Type B pancreatic cell (in vitro differentiated cells): ENCODE data around the gene MTMR3. TPM values are rescaled to one million over a fixed set of nuclear protein-coding genes. Genes with fewer than 3 reads are reported as not detected.
"Not testable (repeated sequence)": the region's sequence is repeated elsewhere in the genome, so short reads cannot be mapped to it uniquely, and the experiment has no call there.

ENCODE experiments used
- DNase-seq: peaks from one replicate; pipeline ENCODE4 v3.0.0; 2021; ENCODE audit warnings: mixed read lengths; ENCODE audit not compliant: unreplicated experiment; ENCODE audit errors: extremely low spot score
- H3K27ac Mint-ChIP-seq: 2 replicates; pipeline ENCODE4 v1.8.0; 2021; ENCODE audit warnings: mild to moderate bottlenecking, mixed read lengths
- H3K27me3 Mint-ChIP-seq: 2 replicates; pipeline ENCODE4 v1.8.0; 2021; ENCODE audit warnings: mixed read lengths
- H3K36me3 Mint-ChIP-seq: 2 replicates; pipeline ENCODE4 v1.8.0; 2021; ENCODE audit warnings: mixed read lengths
- H3K4me1 Mint-ChIP-seq: one replicate; pipeline ENCODE4 v1.8.0; 2021; ENCODE audit warnings: mixed read lengths; ENCODE audit not compliant: unreplicated experiment
- H3K4me3 Mint-ChIP-seq: 2 replicates; pipeline ENCODE4 v1.8.0; 2021; ENCODE audit warnings: mild to moderate bottlenecking, mixed read lengths
- H3K9me3 Mint-ChIP-seq: 2 replicates; pipeline ENCODE4 v1.8.0; 2021; ENCODE audit warnings: mixed read lengths
- CTCF ChIP-seq: fragments of 200-600 bp; sonication (generic); conservative IDR thresholded peaks from 2 replicates; pipeline ENCODE4 v1.5.0; 2021; ENCODE audit warnings: antibody characterized with exemption, mild to moderate bottlenecking
- total RNA-seq: library from RNA; stranded (reverse); gene quantifications from 2 replicates; pipeline ENCODE4 v1.2.1, GENCODE V29; 2021; ENCODE audit warnings: low replicate concordance

MTMR3 gene
- total RNA-seq, 1 donor from 2014 or later = 54.3 TPM

GRCh38 chr22:30047364-30047738 lies 164.4 kb downstream of the MTMR3 start:
- DNase-seq = peak; percentile 31
- no peak for TF ChIP-seq CTCF
- no peaks in the 10 kb centered on the region for H3K36me3 Mint-ChIP-seq
- H3K9me3 Mint-ChIP-seq = peaks cover 5% of the 10 kb centered on the region
- peak overlapping the region; percentile 36 for H3K27ac Mint-ChIP-seq
- peaks cover 22% of the 10 kb centered on the region for H3K4me1 Mint-ChIP-seq
- no peaks in the 10 kb centered on the region for H3K27me3 Mint-ChIP-seq
- H3K4me3 Mint-ChIP-seq = no peak overlapping the region

DNA sequence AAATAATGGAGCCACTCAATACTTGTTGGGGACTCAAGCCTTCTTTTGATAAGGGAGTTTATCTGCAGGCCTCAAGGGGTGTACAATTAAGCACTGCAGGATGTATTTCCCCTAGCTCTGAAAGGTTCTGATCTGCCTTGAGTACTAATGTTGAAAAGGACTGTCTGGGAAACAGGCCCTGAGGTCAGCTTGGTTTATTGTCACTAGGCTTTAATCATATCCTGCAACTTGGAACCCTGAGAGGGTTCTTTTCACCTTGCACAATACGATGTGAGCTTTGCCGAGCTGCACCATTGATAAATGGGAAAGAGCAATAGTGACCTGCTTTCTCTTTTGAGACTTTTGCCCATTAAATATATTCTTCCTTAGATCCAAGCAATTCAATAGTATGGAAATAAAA lies 165.7 kb downstream of the MTMR3 start:
- H3K4me3 Mint-ChIP-seq = no peak overlapping the region
- no peak for TF ChIP-seq CTCF
- no peaks in the 10 kb centered on the region for H3K27me3 Mint-ChIP-seq
- no peak for DNase-seq
- H3K36me3 Mint-ChIP-seq = no peaks in the 10 kb centered on the region
- peaks cover 15% of the 10 kb centered on the region for H3K4me1 Mint-ChIP-seq
- H3K27ac Mint-ChIP-seq = no peak overlapping the region
- peaks cover 5% of the 10 kb centered on the region for H3K9me3 Mint-ChIP-seq

DNA sequence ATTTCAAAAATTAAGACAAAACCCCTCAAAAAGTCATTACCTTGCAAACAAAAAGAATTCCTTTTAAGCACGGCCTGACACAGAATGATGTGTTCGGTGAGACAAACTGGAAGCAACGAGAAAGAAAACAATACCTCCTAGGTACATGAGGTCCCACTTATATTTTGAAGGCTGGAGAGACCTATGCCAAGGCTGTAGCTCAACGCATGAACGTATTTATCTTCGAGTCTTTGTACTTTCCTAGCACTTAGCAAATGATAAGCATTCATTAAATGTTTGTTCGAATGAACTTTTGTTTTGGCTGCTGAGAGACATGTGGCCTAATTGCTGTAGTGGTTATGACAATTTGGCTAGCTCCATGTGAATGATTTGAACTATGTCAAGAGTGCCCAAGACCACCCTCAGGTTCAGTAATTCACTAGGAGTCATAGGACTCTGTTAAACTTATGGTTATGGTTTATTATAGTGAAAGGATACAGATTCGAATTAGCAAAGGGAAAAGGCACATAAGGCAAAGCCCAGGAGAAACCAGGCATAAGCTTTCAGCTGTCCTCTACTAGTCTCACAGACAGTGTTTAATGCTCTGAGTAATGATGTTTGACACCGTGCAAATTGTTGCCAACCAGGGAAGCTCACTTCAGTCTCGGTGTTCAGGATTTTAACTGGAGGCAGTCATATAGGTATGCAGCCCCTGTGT lies 171.2 kb downstream of the MTMR3 start:
- H3K36me3 Mint-ChIP-seq = no peaks in the 10 kb centered on the region
- peaks cover under 1% of the 10 kb centered on the region for H3K9me3 Mint-ChIP-seq
- H3K4me1 Mint-ChIP-seq = peaks cover 8% of the 10 kb centered on the region
- H3K27ac Mint-ChIP-seq = no peak overlapping the region
- no peaks in the 10 kb centered on the region for H3K27me3 Mint-ChIP-seq
- H3K4me3 Mint-ChIP-seq = no peak overlapping the region
- TF ChIP-seq CTCF = no peak
- no peak for DNase-seq

DNA sequence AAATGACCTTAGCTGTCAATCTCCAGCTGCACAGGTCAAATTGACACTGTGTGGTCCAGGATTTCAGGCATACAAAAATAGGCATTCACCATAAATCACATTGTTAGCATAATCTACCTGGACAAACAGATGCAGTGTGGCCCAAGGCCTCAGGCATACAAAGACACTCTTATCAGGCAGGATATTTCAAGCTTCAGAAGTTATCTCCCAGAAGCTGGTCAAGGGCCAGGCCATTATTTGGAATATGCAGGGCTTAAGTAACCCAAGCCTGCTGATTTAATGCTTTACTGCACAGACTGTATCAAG lies 171.7 kb downstream of the MTMR3 start:
- DNase-seq = no peak
- no peak overlapping the region for H3K27ac Mint-ChIP-seq
- no peak overlapping the region for H3K4me3 Mint-ChIP-seq
- H3K36me3 Mint-ChIP-seq = no peaks in the 10 kb centered on the region
- H3K4me1 Mint-ChIP-seq = peaks cover 8% of the 10 kb centered on the region
- no peak for TF ChIP-seq CTCF
- peaks cover 4% of the 10 kb centered on the region for H3K9me3 Mint-ChIP-seq
- H3K27me3 Mint-ChIP-seq = no peaks in the 10 kb centered on the region

- Mint-ChIP-seq H3K27me3 (no peaks in the 10 kb centered on the region), H3K27ac (no peak overlapping the region), H3K36me3 (no peaks in the 10 kb centered on the region), H3K9me3 (peaks cover 4% of the 10 kb centered on the region), H3K4me1 (peaks cover 8% of the 10 kb centered on the region), H3K4me3 (no peak overlapping the region)
- TF ChIP-seq CTCF = no peak
- no peak for DNase-seq
Observed at GRCh38 chr22:30056015-30056414, 173.0 kb downstream of the MTMR3 start.

- Mint-ChIP-seq H3K27me3 (peaks cover 5% of the 10 kb centered on the region), H3K4me3 (no peak overlapping the region), H3K36me3 (no peaks in the 10 kb centered on the region), H3K9me3 (peaks cover 4% of the 10 kb centered on the region), H3K27ac (no peak overlapping the region), H3K4me1 (peaks cover 8% of the 10 kb centered on the region)
- no peak for TF ChIP-seq CTCF
- DNase-seq = no peak
Observed at GRCh38 chr22:30057375-30057774, 174.4 kb downstream of the MTMR3 start.

DNA sequence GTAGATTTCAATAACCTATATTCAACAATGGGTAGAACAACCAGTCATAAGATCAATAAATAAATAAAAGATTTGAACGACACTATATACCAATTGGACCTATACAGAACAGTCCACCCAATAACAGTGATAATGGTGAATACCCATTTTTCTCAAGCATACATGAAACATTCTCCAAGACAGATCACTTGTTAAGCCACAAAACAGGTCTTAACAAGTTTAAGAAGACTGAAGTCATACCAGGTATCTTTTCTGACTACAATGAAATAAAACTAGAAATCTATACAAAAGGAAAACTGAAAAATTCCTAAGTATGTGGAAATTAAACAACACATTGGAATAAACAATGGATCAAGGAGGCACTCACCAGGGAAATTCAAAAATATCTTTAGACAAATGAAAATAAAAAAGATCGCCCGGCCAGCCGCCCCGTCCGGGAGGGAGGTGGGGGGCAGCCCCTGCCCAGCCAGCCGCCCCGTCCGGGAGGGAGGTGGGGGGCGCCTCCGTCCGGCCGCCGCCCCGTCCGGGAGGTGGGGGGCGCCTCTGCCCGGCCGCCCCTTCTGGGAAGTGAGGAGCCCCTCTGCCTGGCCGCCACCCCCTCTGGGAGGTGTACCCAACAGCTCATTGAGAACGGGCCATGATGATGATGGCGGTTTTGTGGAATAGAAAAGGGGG lies 176.5 kb downstream of the MTMR3 start:
- not testable (repeated sequence) for DNase-seq, H3K4me1 Mint-ChIP-seq, H3K27me3 Mint-ChIP-seq, H3K36me3 Mint-ChIP-seq, H3K27ac Mint-ChIP-seq, H3K9me3 Mint-ChIP-seq, H3K4me3 Mint-ChIP-seq

DNA sequence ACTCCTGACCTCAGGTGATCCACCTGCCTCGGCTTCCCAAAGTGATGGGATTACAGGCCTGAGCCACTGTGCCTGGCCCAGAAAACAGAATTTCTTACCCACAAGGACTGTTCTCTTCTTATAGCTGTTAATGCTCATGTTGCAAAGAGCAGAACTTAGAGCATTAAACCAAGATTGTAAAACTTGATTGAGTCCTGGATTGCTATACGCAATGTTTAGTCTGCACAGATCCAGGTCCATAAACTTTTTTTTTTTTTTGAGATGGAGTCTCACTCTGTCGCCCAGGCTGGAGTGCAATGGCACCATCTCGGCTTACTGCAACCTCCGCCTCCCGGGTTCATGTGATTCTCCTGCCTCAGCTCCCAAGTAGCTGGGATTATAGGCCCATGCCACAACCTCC lies 178.1 kb downstream of the MTMR3 start:
- not testable (repeated sequence) for H3K27me3 Mint-ChIP-seq, H3K27ac Mint-ChIP-seq, H3K36me3 Mint-ChIP-seq, H3K9me3 Mint-ChIP-seq, H3K4me3 Mint-ChIP-seq, H3K4me1 Mint-ChIP-seq, DNase-seq
